GM19193 (cell line): ENCODE results near the gene HNF1A.

Experiments
- POLR2A ChIP-seq: IDR thresholded peaks from 4 replicates; pipeline ENCODE4 v1.6.1; 2011; ENCODE audit not compliant: insufficient read depth, insufficient read length; ENCODE audit errors: extremely low read depth

HNF1A gene

DNA sequence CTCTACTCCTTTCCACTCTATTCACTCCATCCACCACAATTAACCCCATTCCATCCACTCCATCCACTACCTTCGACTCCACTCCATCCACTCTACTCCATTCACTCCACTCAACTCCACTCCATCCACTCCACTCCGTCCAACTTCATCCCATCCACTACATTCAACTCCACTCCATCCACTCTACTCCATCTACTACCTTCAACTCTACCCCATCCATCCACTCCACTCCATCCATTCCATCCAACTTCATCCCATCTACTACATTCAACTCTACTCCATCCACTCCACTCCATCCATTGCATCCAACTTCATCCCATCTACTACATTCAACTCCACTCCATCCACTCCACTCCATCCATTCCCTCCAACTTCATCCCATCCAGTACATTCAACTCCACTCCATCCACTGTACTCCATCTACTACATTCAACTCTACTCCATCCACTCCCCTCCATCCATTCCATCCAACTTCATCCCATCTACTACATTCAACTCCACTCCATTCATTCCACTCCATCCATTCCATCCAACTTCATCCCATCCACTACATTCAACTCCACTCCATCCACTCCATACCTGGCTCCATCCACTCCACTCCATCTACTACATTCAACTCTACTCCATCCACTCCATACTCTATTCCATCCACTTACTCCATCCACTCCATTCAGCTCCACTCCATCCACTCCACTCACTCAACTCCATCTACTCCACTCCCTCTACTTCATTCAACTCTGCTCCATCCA, 16.4 kb downstream of the HNF1A start:
- no peak for TF ChIP-seq POLR2A

DNA sequence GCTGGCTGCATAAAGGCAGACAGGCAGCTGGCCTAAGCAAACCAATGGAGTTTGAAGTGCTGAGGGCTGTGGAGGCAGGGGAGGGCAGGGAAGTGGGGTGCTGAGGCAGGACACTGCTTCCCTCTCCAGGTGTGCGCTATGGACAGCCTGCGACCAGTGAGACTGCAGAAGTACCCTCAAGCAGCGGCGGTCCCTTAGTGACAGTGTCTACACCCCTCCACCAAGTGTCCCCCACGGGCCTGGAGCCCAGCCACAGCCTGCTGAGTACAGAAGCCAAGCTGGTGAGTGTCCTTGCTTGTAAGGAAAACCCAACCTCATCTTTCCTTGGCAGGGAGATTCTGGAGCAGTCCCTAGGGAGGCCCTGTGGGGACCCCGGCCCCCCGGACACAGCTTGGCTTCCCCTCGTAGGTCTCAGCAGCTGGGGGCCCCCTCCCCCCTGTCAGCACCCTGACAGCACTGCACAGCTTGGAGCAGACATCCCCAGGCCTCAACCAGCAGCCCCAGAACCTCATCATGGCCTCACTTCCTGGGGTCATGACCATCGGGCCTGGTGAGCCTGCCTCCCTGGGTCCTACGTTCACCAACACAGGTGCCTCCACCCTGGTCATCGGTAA, 17.9 kb downstream of the HNF1A start:
- TF ChIP-seq POLR2A: no peak

DNA sequence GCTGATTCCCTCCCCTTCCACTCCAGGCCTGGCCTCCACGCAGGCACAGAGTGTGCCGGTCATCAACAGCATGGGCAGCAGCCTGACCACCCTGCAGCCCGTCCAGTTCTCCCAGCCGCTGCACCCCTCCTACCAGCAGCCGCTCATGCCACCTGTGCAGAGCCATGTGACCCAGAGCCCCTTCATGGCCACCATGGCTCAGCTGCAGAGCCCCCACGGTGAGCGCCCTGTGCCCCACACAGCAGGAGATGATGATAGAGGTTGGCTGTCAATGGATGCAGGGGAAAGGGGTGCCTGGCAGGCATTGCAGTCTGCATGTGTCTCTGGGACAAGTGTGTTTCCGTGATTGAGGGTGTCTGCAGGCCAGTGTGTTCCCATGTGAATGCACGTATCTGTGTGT, 19.1 kb downstream of the HNF1A start:
- no peak for TF ChIP-seq POLR2A

DNA sequence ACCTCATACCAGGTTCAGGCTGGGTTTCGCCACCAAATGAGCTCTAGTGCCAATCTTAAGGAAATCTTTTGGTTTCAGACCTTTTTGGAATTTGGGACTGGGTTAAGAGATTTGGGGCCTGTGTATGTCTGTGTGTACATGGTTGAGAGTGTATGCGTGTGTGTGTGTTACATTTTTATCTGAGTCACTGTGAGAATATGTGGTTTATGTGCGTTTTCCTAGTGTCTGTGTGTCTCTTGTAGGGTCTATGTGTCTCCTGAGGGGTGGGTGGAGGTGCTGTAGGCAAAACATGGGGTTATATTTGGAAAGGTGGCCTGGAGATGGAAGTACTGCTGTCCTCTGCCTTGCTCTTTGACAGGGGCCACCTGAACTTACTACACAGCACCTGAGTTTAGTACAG, 20.1 kb downstream of the HNF1A start:
- no peak for TF ChIP-seq POLR2A

DNA sequence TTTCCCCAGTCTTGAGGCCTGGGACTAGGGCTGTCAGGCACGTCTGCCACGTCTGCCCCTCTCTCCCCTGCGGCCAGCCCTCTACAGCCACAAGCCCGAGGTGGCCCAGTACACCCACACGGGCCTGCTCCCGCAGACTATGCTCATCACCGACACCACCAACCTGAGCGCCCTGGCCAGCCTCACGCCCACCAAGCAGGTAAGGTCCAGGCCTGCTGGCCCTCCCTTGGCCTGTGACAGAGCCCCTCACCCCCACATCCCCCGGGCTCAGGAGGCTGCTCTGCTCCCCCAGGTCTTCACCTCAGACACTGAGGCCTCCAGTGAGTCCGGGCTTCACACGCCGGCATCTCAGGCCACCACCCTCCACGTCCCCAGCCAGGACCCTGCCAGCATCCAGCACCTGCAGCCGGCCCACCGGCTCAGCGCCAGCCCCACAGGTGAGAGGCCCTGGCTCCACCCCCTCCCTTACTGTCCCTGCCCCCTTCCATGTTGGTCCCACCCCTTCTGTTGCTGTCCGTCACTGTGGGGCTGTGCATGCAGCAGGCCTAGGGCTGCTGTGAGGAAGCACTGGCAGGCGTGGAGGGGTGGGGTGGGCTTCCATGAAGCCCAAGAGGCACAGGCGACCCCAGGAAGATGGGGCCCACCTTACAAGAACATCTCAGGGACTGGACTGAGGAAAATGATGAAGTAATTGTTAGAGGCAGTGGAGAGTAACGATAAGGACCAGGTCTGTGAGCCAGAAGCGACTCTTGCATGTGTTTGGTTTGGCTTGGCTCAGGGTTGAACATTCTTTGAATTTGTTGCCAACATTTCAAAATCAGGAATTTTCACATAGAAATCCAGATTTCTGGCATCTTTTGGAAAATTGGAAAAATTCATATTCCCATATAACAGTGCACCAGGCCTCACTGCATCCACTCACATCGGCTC, 21.1 kb downstream of the HNF1A start:
- no peak for TF ChIP-seq POLR2A

DNA sequence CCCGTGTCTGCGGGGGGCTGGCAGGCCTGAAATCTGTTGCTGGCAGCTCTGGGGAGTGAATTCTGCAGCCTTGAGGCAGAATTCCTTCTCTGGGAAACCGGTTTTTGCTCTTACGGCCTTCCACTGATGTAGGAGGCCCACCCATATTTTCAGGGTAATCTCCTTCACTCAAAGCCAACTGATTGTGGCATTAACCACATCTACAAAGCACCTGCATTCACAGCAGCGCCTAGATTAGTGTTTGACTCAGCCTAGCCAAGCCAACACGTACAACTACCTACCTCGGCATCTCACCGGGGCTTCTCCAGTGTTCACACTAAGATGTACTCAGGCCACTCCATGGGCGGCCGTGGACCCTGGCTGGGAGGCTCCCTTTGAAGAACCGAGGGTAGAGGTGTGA, 22.2 kb downstream of the HNF1A start:
- no peak for TF ChIP-seq POLR2A

DNA sequence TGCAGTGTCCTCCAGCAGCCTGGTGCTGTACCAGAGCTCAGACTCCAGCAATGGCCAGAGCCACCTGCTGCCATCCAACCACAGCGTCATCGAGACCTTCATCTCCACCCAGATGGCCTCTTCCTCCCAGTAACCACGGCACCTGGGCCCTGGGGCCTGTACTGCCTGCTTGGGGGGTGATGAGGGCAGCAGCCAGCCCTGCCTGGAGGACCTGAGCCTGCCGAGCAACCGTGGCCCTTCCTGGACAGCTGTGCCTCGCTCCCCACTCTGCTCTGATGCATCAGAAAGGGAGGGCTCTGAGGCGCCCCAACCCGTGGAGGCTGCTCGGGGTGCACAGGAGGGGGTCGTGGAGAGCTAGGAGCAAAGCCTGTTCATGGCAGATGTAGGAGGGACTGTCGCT, 22.7 kb downstream of the HNF1A start:
- no peak for TF ChIP-seq POLR2A

DNA sequence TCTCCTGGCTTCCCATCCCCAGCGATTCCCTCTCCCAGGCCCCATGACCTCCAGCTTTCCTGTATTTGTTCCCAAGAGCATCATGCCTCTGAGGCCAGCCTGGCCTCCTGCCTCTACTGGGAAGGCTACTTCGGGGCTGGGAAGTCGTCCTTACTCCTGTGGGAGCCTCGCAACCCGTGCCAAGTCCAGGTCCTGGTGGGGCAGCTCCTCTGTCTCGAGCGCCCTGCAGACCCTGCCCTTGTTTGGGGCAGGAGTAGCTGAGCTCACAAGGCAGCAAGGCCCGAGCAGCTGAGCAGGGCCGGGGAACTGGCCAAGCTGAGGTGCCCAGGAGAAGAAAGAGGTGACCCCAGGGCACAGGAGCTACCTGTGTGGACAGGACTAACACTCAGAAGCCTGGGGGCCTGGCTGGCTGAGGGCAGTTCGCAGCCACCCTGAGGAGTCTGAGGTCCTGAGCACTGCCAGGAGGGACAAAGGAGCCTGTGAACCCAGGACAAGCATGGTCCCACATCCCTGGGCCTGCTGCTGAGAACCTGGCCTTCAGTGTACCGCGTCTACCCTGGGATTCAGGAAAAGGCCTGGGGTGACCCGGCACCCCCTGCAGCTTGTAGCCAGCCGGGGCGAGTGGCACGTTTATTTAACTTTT, 23.6 kb downstream of the HNF1A start:
- no peak for TF ChIP-seq POLR2A

DNA sequence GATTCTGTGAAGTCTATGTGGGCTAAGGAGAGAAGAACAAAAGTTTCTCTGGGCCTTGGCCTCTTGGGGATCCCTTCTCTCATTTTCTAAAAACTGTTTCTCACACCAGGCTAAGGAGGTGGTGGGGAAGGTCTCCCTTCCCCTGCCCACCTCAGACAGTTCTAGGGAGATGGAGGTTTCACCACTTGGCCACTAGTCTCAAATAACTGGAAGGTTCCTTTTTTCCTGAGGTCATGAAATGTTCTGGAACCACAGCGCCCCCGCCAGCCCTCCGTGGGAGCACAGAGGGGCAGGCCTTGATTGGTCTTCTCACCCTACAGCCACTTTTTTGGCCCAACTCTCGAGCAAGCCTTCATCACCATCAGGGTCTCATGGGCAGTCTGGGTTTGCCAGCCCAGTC, 25.3 kb downstream of the HNF1A start:
- TF ChIP-seq POLR2A: no peak

DNA sequence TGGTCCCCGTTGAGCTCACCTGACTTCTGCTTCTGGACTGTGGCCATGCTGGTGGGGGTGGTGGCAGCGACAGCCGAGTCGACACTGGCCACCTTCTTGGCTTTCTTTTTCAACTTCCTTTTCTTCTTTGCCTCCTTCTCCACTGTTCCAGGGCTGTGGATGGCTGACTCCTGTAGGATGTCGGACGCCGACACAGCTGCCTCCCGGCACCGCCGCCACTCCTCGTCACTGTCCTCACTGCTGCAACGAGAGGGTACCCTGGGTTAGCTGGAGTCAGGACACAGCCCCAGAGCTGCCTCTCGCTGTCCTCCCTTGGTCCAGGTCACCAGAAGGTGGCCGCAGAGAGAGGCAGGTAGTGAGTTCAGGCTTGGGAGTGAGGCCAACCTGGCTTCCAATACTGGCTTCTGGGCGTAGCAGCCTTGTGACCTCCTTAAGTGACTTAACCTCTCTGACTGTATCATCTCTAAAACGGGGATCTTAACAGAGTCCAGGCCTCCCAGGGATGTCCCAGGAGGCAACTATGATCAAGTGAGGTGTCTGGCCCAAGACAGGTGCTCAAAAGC, 26.0 kb downstream of the HNF1A start:
- no peak for TF ChIP-seq POLR2A

DNA sequence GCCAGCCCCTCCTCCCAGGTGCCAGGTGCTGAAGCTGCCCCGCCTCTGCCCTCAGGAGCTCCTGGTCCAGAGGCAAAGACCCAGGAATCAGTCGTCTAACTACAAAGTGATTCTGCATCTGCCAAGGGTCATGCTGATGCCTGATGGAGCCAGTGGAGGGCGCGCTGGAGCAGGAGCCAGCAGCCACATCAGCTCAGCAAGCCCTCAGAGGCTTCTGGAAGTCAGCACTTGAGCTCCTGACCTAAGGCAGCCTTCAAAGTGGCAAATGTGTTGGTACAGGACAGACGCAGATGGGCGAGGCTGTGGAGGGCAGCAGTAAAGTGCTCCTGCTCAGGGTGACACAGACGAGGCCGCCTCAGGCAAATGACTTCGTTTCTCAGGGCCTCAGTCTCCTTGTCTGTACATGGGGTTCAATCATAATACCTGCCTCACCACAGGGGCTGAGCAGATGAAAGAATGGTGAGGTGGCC, 27.0 kb downstream of the HNF1A start:
- TF ChIP-seq POLR2A: no peak

DNA sequence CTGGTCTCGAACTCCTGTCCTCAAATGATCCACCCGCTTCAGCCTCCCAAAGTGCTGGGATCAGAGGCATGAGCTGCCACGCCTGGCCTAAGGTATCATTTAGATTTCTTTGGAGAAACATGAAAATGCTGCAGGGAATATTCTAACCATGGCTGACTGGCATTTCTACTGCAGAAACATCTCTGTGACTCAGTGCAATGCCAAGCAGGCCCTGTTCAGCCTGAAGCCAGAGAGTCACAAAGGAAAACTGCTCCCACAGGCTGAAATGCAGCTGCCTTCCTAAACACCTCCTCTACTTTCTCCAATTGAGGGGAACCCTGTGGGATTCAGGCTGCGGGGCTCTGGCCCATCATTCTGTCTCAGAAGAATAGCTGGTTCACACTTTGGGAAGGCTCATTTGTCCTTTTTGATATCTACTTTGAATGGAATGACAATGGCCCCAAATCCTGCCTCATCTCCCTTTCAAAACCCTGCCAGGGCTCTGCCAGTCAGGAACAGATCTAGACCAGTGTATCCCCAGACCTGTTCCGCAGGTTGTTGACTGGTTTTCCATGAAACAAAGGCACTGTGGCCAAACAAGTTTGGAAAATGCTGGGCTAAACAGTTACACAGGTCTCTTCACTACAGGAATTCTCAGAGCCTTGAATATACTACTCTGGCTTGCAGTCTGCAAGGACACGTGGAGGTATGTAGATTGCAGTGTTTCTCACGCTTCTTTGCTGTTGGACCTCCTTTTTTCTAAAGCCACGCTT, 30.2 kb downstream of the HNF1A start:
- TF ChIP-seq POLR2A: no peak

DNA sequence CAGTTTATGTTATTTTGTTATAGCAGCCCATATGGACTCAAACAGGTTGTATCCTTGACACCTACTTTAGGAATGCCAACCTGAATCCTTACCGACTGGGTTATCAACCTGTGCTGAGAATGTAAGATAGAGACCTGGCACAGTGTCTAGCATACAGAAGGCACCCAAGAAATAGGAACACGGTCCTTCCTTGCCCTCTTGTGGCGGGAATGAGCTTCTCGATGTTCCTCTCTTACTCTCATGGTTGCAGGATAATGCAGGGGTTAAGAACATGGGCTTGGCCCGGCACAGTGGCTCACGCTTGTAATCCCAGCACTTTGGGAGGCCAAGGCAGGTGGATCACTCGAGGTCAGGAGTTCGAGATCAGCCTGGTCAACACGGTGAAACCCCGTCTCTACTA, 31.4 kb downstream of the HNF1A start:
- no peak for TF ChIP-seq POLR2A

DNA sequence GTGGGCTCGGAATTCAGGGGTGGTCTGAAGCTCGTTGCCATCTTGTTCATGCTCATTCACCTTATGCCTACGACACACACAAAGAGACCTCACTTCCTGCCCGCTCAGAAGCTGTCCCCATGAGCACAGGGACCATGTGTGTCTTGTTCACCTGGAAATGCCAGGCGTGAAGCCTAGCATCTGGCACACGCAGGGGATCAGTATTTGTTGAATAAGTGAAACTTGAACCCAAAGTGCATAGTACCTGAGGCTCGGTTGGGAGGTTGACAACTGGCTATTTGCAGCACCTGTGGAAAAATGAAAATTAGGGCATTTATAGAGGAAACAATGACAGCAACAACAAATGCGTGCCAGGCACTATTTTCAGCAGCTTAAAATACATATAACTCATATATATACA, 32.5 kb downstream of the HNF1A start:
- no peak for TF ChIP-seq POLR2A
